Endothelial cell (in vitro differentiated cells): ENCODE measurements around the gene SLC6A19. TPM values are rescaled to one million over a fixed set of nuclear protein-coding genes. Genes with fewer than 3 reads are reported as not detected.

Source experiments
- DNase-seq: peaks from one replicate; pipeline ENCODE4 v3.0.0; 2021; ENCODE audit warnings: low spot score
- H3K27ac Mint-ChIP-seq: one replicate; pipeline ENCODE4 v1.8.0; 2021; ENCODE audit warnings: mixed read lengths, inconsistent platforms; ENCODE audit not compliant: unreplicated experiment
- H3K27me3 Mint-ChIP-seq: one replicate; pipeline ENCODE4 v1.8.0; 2021; ENCODE audit warnings: mild to moderate bottlenecking, moderate library complexity, mixed read lengths, inconsistent platforms; ENCODE audit not compliant: unreplicated experiment
- H3K36me3 Mint-ChIP-seq: one replicate; pipeline ENCODE4 v1.8.0; 2021; ENCODE audit warnings: mild to moderate bottlenecking, low read depth, mixed read lengths, inconsistent platforms; ENCODE audit not compliant: unreplicated experiment
- H3K4me1 Mint-ChIP-seq: one replicate; pipeline ENCODE4 v1.8.0; 2021; ENCODE audit warnings: mild to moderate bottlenecking, mixed read lengths, inconsistent platforms; ENCODE audit not compliant: unreplicated experiment
- H3K4me3 Mint-ChIP-seq: one replicate; pipeline ENCODE4 v1.8.0; 2021; ENCODE audit warnings: mild to moderate bottlenecking, mixed read lengths, inconsistent platforms; ENCODE audit not compliant: unreplicated experiment
- H3K9me3 Mint-ChIP-seq: one replicate; pipeline ENCODE4 v1.8.0; 2021; ENCODE audit warnings: mixed read lengths, inconsistent platforms; ENCODE audit not compliant: unreplicated experiment
- CTCF ChIP-seq: fragments of 200-600 bp; sonication (generic); IDR thresholded peaks from one replicate; pipeline ENCODE4 v1.5.0; 2021; ENCODE audit warnings: antibody characterized with exemption; ENCODE audit not compliant: unreplicated experiment
- total RNA-seq: library from RNA; stranded (reverse); fragmentation: NEBNext Ultra II Directional; extraction: Animal tissue kit (Norgen Biotek cat#: 25700); gene quantifications from one replicate; pipeline ENCODE4 v1.2.1, GENCODE V29; 2021; ENCODE audit not compliant: unreplicated experiment

Gene SLC6A19
- total RNA-seq, 1 donor from 2014 or later, result not detected

GRCh38 chr5:1180096-1180495, 21.3 kb upstream of the SLC6A19 start:
- DNase-seq, result no peak
- TF ChIP-seq CTCF, result no peak
- peaks cover 4% of the 10 kb centered on the region for H3K27me3 Mint-ChIP-seq
- no peak overlapping the region for H3K27ac Mint-ChIP-seq
- H3K36me3 Mint-ChIP-seq, result no peaks in the 10 kb centered on the region
- H3K4me1 Mint-ChIP-seq, result no peaks in the 10 kb centered on the region
- H3K4me3 Mint-ChIP-seq, result no peak overlapping the region
- H3K9me3 Mint-ChIP-seq, result no peaks in the 10 kb centered on the region

- DNase-seq, result no peak
These were observed 20.5 kb upstream of the SLC6A19 start for GRCh38 chr5:1180841-1181271.

GRCh38 chr5:1181451-1182359, 19.7 kb upstream of the SLC6A19 start:
- H3K36me3 Mint-ChIP-seq, result no peaks in the 10 kb centered on the region
- H3K4me1 Mint-ChIP-seq, result no peaks in the 10 kb centered on the region
- no peaks in the 10 kb centered on the region for H3K9me3 Mint-ChIP-seq
- no peak overlapping the region for H3K4me3 Mint-ChIP-seq
- DNase-seq, result no peak
- no peak overlapping the region for H3K27ac Mint-ChIP-seq
- no peak for TF ChIP-seq CTCF
- peaks cover 4% of the 10 kb centered on the region for H3K27me3 Mint-ChIP-seq

More at GRCh38 chr5:1180841-1181271, 20.5 kb upstream of the SLC6A19 start:
- Mint-ChIP-seq H3K27ac (no peak overlapping the region), H3K4me3 (no peak overlapping the region), H3K36me3 (no peaks in the 10 kb centered on the region), H3K27me3 (peaks cover 4% of the 10 kb centered on the region), H3K9me3 (no peaks in the 10 kb centered on the region), H3K4me1 (no peaks in the 10 kb centered on the region)
- no peak for TF ChIP-seq CTCF

GRCh38 chr5:1182360-1182632, 19.1 kb upstream of the SLC6A19 start:
- H3K4me1 Mint-ChIP-seq, result no peaks in the 10 kb centered on the region

More at GRCh38 chr5:1182360-1182632, 19.1 kb upstream of the SLC6A19 start:
- Mint-ChIP-seq H3K9me3 (no peaks in the 10 kb centered on the region), H3K4me3 (no peak overlapping the region), H3K27me3 (peaks cover 4% of the 10 kb centered on the region), H3K27ac (no peak overlapping the region), H3K36me3 (no peaks in the 10 kb centered on the region)
- TF ChIP-seq CTCF, result no peak
- DNase-seq, result no peak
